ENCODE measurements around the gene PET100.

The PET100 gene

DNA sequence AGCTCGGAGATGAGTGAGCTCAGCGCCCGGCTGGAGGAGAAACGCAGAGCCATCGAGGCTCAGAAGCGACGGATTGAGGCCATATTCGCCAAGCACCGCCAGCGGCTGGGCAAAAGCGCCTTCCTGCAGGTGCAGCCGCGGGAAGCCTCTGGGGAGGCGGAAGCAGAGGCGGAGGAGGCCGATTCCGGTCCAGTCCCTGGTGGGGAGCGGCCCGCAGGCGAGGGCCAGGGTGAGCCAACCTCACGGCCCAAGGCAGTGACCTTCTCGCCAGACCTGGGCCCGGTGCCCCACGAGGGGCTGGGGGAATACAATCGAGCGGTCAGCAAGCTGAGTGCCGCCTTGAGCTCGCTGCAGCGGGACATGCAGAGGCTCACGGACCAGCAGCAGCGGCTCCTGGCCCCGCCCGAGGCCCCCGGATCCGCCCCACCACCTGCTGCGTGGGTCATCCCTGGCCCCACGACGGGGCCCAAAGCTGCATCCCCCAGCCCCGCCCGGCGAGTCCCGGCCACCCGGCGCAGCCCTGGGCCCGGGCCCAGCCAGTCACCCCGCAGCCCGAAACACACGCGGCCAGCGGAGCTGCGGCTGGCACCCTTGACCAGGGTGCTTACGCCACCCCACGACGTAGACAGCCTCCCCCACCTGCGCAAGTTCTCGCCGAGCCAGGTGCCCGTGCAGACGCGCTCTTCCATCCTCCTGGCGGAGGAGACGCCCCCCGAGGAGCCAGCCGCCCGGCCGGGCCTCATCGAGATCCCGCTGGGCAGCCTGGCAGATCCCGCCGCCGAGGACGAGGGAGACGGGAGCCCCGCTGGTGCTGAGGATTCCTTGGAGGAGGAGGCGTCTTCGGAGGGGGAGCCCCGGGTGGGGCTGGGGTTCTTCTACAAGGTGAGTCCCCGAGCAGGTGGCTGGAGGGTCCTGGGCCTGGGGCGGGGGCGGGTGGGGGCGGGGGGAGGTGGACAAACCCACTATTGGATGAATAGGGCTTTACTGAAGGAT lies 17.0 kb upstream of the PET100 start:
- FAIRE-seq = no peak
- no peak for DNase-seq (ENCODE audit: low spot score)

DNA sequence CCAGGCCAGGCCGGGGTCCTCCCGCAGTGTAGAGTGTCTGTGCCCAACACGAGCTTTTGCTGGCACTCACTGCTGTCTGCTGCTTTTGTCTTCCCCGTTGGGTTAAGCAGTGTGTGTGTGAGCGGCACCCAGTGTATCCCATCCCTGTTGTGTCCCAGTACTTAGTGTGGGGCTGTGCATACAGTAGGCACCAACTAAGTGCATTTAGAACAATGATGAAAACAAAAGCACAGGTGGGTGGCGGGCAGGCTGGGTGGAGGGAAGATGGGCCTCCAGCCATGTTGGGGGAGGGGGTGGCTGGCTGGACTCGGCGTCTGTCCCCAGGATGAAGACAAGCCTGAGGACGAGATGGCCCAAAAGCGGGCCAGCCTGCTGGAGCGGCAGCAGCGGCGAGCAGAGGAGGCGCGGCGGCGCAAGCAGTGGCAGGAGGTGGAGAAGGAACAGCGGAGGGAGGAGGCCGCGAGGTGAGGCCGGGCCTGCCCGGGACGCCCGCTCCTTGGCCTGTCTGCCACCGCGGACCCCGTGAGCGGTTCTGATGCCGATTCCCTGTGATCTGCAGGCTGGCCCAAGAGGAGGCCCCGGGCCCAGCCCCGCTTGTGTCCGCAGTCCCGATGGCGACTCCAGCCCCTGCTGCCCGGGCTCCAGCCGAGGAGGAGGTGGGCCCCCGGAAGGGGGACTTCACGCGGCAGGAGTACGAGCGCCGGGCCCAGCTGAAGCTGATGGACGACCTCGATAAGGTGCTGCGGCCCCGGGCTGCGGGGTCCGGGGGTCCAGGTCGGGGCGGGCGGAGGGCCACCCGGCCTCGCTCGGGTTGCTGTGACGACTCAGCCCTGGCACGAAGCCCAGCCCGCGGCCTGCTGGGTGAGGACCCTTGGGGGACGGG lies 14.5 kb upstream of the PET100 start:
- FAIRE-seq = no peak
- DNase-seq (ENCODE audit: low spot score) = no peak

DNA sequence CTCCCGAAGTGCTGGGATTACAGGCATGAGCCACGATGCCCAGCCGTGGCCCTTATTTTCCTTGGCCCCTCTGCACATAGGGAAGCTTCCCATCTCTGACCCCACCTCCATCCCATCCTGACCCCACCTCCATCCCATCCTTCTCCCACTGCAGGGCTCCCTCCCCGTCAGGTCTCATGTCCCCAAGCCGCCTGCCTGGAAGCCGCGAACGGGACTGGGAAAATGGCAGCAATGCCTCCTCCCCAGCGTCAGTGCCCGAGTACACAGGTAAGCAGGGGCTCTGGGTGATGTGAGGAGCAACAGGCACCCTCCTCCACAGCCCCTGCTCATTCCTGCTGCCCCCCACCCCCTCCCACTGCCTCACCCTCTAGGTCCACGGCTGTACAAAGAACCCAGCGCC lies 12.4 kb upstream of the PET100 start:
- FAIRE-seq (no peak), DNase-seq (ENCODE audit: low spot score) (no peak)

DNA sequence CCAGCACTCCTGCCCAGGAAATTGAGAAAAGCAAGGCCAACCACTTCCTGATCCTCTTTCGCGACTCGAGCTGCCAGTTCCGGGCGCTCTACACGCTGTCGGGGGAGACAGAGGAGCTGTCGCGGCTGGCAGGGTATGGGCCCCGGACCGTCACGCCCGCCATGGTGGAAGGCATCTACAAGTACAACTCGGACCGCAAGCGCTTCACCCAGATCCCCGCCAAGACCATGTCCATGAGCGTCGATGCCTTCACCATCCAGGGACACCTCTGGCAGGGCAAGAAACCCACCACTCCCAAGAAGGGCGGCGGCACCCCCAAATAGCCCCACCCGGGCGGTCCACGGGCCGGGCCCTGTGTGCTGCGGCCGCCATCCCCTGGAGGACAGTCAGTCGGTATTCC lies 11.9 kb upstream of the PET100 start:
- no peak for FAIRE-seq
- DNase-seq (ENCODE audit: low spot score) = no peak

DNA sequence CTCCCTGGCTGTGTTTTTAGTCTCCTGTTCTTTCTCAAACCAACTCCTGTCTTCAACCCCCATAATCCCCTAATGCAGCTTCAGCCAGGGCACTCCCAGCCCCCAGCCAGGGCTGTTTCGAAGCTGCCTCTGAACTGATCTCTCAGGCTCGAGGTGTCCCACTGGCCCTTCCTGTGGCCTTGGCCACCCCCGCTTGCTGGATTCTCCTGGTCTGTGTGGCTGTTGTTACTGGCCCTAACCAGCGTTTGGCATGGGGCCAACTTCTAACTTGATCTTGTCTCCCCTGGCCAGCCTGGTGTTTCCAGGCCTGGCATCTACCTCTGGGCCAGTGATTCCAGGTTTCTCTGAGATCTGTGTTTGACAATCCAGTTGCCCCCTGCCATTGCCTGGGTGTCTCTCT lies 11.2 kb upstream of the PET100 start:
- DNase-seq (ENCODE audit: low spot score) (no peak), FAIRE-seq (no peak)

DNA sequence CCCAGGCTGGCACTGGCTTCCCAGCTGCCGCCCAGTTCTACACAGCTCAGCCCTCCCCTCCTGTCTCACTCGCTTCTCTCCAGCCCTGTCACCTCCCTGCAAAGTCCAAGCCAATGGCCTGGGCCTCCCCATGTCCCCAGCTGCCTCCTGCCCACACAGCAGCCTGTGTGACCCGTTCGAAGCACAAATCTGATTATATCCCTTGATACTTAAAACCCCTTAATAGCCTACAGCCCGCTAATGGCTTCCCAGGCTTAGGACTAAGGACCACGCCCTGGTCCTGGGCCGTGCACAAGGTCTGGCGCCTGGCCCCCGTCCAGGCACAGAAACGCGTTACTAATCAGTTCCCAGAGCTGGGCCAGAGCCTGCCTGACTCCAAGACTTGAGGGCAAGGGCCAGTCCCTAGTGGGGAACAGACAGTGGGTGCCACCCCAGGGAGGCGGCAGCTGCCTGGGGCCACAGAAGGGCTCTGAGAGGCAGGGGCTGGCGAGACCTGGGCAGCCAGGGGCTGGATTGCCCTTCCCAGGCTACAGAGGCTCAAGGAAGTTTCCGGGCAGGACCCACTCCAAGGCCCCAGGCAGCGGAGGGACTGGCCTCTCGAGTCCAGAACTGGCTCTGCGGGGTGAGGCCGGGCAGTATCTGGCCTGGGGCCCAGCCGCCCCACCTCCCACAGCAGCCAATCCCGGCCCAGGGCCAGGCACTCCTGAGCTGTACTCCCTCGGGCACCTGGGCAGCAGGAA lies 10.7 kb upstream of the PET100 start:
- FAIRE-seq (no peak), DNase-seq (ENCODE audit: low spot score) (no peak)

DNA sequence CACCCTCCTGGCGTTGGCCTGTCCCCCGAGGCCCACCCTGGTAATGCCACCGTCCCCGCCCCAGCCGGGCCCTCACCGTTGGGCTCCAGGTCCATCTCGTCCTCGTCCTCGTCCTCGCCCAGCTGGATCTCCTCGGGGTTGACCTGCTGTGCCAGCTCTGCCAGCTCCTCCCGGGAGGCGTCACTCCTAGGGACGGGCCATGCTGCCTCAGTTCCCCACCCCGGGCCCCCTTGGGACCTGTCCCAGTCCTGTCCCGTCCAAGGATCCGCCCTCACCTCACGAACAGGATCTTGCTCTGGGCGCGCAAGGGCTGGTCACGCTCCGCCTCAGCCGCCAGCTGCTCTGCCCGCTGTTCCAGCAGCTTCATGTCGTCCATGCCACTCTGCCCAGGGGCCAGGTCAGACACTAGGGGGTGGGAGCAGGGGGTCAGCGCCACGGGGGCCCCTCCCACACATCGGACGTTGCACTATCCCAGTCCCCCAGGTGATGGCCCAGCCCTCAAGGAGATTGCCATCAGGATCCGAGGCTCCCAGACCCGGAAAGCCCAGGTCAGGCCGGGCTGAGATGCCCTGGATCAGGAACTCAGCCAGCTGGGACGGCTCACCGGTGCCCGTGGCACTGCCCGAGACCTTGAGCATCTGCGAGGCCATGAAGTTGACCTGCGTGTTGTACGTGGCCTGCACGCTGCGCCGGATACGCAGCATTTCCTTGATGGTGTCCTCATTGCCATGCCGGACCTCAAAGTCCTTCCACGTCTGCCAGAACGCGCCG lies 9.7 kb upstream of the PET100 start:
- DNase-seq (ENCODE audit: low spot score) (no peak), FAIRE-seq (no peak)

DNA sequence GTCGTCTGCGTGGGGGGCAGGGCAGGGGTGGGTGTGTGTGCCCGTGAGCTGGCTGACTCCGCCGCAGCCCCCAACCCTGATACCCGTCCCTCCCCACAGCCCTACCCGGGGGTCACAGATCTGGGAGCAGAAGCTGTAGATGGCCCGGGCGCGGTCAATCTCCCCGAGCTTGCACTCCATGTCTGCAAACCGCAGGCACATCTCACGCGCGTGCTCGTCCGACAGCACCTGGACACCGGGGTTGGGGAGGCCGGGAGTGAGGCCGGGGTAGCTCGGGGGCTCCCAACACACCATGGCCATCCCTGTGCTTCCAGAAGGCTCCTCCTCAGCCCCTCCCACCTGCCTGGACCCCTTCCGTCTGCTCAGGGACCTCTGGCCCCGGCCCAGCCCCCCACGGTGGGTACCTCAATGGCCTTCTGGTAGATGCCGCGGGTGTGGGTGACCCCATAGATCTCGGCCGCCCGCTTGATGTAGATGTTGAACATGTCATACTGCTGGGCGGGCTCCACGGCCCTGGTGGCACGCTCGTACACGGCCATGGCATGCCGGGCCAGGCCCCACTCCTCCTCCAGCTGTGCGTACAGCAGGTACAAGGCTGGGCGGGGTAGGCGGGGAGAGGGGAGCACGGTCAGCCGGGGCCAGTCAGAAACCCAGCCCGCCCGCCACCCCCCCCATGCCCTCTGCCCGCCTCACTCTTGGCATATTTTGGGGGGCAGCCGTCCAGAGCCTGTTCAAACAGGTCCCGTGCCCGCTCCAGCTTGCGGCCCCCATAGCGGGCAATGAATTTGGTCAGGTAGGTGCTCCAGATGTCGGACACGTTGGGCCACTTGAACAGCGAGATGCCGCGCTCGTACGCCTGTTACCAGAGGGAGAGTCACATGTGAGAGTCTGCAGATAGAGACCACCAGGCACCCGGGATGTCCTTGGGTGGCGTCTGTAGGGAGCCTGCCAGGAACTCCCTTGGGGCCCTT lies 8.9 kb upstream of the PET100 start:
- DNase-seq (ENCODE audit: low spot score) (no peak), FAIRE-seq (no peak)

DNA sequence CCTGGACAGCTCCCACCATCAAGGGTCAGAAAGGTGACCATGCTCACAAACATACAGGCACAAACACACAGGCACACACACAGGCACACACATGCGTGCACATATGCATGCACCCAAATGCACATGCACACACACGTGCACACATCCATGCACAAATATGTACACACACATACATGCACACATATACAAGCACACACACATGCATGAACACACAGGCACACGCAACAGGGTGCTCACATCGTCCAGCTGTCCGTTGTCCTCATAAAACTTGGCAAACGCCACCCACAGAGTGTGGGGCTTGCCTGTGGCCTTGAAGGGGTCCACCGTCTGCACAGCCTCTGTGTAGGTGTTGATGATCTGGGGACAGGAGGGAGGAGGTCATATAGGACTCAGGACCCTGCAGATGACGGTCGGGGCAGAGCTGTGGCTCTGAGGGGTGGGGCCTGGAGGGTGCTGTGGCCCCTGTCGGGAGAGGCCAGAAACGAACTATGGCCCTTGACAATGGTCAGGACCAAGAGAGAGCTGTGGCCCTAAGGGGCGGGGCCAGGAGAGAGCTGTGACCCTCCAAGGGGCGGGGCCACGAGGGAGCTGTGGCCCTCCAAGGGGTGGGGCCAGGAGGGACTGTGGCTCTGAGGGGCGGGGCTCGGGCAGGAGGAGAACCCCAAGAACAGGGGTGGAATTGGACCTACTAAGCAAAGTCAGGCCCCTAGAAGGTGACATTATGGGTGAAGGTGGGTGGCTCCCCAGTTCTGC lies 6.5 kb upstream of the PET100 start:
- no peak for DNase-seq (ENCODE audit: low spot score)

DNA sequence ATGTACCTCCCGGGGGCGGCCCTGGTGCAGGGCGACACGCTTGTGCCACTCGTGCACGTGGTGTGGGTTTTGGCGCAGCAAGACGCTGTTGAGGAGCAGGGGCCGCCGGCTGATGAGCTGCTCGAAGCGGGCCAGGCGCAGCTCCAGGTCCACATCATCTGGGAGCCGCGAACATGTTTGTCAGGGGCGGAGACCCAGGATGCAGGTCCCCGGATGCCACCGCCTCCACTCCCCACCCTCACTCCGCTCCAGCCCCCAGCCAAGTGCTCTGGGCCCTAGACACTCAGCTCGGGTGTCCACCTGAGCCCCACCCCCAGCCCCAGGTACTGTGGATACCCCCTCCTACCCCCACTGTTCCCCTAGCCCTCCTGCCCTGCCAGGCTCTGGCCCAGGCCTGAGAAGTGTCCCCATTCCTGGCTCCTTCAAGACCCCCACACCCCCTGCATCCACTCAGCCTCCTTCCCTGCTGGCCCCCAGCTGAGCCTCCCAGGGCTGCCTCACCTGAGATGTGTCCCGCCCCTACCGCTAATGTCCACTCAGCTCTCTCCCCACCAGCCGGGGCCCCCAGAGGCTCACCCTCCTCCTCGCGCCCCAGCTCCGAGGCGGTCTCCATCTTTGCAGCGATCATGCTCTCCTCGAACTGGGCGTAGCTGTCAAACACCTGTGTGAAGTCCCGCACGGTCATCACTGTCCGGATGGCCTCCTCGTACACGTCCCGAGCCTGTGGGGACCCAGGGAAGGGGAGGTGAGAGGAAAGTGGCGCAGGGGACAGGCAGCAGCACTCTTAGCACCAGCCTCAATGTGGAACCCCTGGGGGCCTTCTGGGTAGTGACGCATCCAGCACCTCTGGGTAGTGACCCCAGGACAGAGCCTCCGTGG lies 5.6 kb upstream of the PET100 start:
- no peak for FAIRE-seq
- DNase-seq (ENCODE audit: low spot score) = no peak

More for the DNA sequence above, 6.5 kb upstream of the PET100 start:
- no peak for FAIRE-seq

DNA sequence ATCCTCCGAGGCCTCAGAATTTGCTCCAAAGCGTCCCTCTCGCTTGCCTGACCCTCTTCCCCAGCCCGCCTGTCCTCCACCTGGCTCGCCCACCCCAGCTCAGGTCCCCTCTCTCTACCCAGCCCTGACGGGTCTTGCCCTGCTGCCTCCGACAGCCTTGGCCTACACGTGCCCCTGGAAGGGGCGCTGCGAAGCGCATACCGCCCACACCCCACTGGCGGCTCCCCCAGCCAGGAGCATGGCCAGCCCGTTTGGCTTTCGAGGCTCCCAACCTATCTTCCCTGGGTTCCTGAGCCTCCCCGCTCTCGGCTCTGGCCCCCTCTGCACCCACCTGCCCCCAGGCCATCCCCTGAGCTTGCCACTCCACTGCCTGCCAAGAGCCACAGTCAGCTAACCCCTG lies 4.8 kb upstream of the PET100 start:
- no peak for DNase-seq (ENCODE audit: low spot score)
- no peak for FAIRE-seq

DNA sequence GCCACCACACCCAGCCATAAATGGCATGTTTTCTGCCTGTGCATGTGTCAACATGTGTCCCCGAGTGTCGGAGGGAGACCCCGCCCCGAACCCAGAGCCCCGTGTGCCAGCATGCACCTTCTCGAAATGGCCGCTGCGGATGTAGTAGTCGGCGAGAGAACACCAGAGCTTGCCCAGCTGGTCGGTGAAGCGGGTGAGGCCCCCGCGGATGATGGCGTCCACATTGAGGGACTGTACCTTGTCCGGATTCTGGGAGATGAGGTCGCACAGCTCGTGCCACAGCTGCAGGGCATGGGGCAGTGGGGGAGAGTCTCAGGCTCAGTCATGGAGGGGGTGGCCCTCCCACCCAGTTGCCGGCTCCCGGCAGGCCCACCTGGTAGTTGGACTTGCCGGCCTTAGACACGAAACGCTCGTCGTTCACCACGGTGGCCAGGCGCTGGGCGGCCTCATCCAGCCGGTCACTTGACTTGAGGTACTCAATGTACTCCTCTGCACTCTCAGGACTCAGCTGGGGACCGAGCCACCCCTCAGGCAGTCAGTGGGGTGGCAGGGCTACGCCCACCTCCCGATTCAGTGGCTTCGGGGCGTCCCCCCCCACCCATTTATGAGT lies 3.7 kb upstream of the PET100 start:
- FAIRE-seq (no peak), DNase-seq (ENCODE audit: low spot score) (no peak)

DNA sequence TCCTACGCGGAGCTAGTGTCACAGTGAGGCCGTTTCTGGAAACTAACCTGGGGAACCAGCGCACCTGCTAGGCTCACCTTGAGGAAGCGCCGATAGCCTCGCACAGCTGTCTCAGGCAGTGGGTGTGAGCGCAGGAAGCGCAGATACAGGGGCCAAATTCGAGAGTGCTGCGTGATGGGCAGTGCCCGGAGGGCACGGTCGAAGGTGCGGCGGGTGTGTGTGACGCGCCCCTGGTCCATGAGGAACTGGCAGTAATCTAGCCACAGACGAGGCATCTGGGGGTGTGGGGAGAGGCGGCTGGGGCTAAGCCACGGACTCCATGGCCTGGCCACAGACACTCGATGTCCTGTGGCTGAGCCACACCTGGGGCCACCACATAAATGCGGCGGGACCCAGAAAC lies 2.4 kb upstream of the PET100 start:
- FAIRE-seq (no peak), DNase-seq (ENCODE audit: low spot score) (no peak)

DNA sequence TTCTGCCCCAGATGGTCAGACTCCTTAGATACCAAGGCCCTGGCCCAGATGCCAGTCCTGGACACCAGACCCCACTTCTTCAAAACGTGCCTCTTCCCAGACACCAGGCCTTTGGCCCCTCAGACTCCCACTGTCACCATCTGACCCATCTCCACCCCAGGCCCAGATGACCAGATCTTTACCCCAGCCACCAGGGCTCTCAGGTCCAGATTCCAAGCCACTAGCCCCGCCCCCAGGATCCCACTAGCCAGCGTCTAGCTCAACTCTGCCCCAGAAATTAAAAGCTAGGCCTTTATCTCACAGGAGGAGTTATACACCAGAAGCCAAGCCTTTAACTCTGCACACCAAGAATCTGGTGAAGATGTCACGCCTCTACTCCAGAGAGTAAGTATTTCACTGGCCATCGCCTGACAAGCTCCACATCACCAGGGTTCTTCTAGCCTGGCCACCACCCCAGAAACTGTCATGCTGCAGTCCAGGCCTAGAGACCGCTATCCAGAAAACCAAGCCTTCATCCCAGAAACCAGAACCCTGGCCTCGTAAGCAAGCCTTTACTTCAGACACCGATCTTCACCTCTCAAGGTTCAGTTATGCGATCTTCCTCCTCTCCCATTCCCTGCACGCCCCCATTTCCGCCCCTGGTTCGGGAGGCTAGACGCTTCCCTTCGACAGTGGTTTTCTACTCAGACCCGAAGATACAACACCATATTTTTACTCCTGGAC lies 843 bp upstream of the PET100 start:
- DNase-seq (ENCODE audit: low spot score) (no peak), FAIRE-seq (no peak)

DNA sequence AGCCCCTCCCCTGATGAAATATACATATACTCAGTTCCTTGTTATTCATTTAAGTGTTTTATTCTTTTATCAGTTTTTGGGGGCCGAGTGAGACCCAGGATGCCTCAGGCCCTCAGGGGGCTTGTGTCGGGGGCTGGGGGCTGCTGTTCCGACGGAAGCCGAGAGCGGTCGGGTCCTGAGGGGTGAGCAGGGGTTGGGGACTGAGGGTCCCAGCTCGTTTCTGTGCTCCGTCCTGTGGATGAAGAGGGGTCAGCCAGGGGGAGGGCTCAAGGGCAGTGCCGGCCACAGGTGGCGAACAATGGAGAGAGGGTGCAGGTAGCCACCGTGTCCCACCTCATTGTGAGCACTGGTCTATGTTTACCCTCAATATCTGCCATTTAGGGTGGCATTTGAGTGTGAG lies 2.0 kb downstream of the PET100 start:
- DNase-seq (ENCODE audit: low spot score) = no peak
- no peak for FAIRE-seq

DNA sequence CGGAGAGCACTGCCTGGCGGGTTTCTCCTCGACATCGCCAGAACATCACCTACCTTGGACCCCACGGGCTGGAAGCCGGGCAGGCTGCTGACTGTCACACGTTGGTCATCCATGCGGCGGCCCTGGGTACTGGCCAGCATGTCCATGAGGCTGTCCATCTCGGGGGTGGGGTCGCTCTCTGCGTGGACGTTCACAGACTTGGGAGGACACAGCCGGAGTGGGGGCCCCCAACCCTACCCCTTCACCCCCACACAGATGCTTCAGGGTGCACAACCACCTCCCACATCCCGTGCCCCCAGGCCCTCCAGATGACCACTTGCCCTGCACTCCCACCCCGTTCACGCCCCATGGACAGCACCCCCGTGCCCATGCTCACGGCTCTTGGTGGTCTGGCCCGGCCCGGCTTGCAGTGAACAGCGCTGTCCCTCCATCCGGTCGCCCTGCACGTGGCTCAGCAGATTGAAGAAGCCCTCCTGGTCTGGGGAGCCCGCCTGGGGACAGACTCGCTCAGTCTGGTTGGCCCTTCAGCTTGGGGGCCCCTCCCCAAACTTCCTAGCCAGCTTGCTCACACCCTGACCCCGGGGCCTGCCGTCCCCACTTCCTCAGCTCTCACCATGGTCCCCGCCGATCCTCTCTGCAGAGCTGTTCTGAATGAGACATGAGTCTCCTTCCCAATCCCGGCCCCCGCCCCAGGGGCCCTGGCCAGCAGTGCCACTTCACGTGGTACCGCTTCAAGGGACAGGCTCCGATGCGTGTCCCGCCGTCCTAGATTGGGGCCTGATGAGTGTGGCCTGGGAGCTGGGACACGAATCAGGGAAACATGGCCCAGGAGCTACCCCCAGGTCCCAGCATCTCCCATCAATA lies 3.0 kb downstream of the PET100 start:
- DNase-seq (ENCODE audit: low spot score) (no peak), FAIRE-seq (no peak)

Data from urothelium cell line (cell line).